CD14-positive monocyte (primary cell): ENCODE measurements around the gene ACY1. TPM values are rescaled to one million over a fixed set of nuclear protein-coding genes. Genes with fewer than 3 reads are reported as not detected.

ENCODE experiments used
- DNase-seq, 3 donors: peaks; one replicate each; pipeline ENCODE4 v3.0.0-alpha.2; 2011 to 2022
- H2AFZ ChIP-seq: 2 replicates; pipeline ENCODE4 v1.6.0; 2012; ENCODE audit warnings: mild to moderate bottlenecking, low read depth, low read length, inconsistent platforms; ENCODE audit not compliant: insufficient read depth, poor library complexity, severe bottlenecking
- H3K27ac ChIP-seq, 2 donors: 1 replicate in 1 of 2; 2 replicates in 1 of 2; pipeline ENCODE4 v1.5.1; 2012 to 2013; ENCODE audit warnings: low read length in 2 of 2, control low read depth in 1 of 2, inconsistent platforms in 1 of 2, low read depth in 1 of 2, mild to moderate bottlenecking in 1 of 2
- H3K27me3 ChIP-seq, 2 donors: one replicate each; pipeline versions ENCODE4 v1.6.0 to v1.6.1; 2011 to 2013; ENCODE audit warnings: low read length in 2 of 2; ENCODE audit not compliant: control insufficient read depth in 2 of 2, insufficient read depth in 2 of 2
- H3K36me3 ChIP-seq, 2 donors: replicated peaks in 1 of 2; 1 replicate in 1 of 2; 2 replicates in 1 of 2; pipeline versions ENCODE4 v1.5.1 to v1.6.1; 2012 to 2013; ENCODE audit warnings: low read length in 2 of 2, control low read depth in 1 of 2, inconsistent platforms in 1 of 2, mild to moderate bottlenecking in 1 of 2; ENCODE audit not compliant: insufficient read depth in 2 of 2, control insufficient read depth in 1 of 2
- H3K4me1 ChIP-seq, 2 donors: 1 replicate in 1 of 2; 2 replicates in 1 of 2; pipeline versions ENCODE4 v1.5.1 to v1.6.1; 2012 to 2013; ENCODE audit warnings: low read length in 2 of 2, control low read depth in 1 of 2, inconsistent platforms in 1 of 2, mild to moderate bottlenecking in 1 of 2, moderate library complexity in 1 of 2; ENCODE audit not compliant: insufficient read depth in 2 of 2, control insufficient read depth in 1 of 2
- H3K4me2 ChIP-seq: replicated peaks from 2 replicates; pipeline ENCODE3; 2012; ENCODE audit warnings: low read length, moderate library complexity, mild to moderate bottlenecking; ENCODE audit not compliant: poor library complexity, severe bottlenecking; ENCODE audit errors: extremely low read depth
- H3K4me3 ChIP-seq, 3 experiments: fragments of 200-600 bp in 1 of 3; sonication (generic) in 1 of 3; replicated peaks in 1 of 3; 1 replicate in 2 of 3; 2 replicates in 1 of 3; pipeline ENCODE4 v1.5.1; 2011 to 2013; ENCODE audit warnings: low read length in 3 of 3, mild to moderate bottlenecking in 3 of 3, control low read depth in 2 of 3, low read depth in 2 of 3, inconsistent platforms in 1 of 3, moderate library complexity in 1 of 3
- H3K79me2 ChIP-seq: 2 replicates; pipeline ENCODE4 v1.6.0; 2012; ENCODE audit warnings: mild to moderate bottlenecking, control low read depth, inconsistent platforms, low read length, moderate library complexity; ENCODE audit not compliant: insufficient read depth
- H3K9ac ChIP-seq: 2 replicates; pipeline ENCODE4 v1.6.0; 2017; ENCODE audit warnings: low read length, mild to moderate bottlenecking; ENCODE audit not compliant: insufficient read depth, poor library complexity, severe bottlenecking
- H3K9me3 ChIP-seq, 2 donors: replicated peaks in 1 of 2; 1 replicate in 1 of 2; 2 replicates in 1 of 2; pipeline versions ENCODE4 v1.5.1 to v1.6.1; 2012 to 2013; ENCODE audit warnings: low read length in 2 of 2, control low read depth in 1 of 2; ENCODE audit not compliant: control insufficient read depth in 1 of 2, insufficient read depth in 1 of 2
- H4K20me1 ChIP-seq: 2 replicates; pipeline ENCODE4 v1.6.0; 2012; ENCODE audit warnings: mild to moderate bottlenecking, low read length, control low read depth, moderate library complexity; ENCODE audit not compliant: insufficient read depth
- H3K27ac Mint-ChIP-seq, 7 donors: one replicate each; pipeline ENCODE4 v1.8.0; 2020; ENCODE audit warnings: mild to moderate bottlenecking in 7 of 7, mixed read lengths in 7 of 7, moderate library complexity in 6 of 7, inconsistent platforms in 2 of 7
- H3K27me3 Mint-ChIP-seq, 3 donors: one replicate each; pipeline ENCODE4 v1.8.0; 2021 to 2022; ENCODE audit warnings: low read depth in 3 of 3, mild to moderate bottlenecking in 3 of 3, mixed read lengths in 3 of 3, moderate library complexity in 3 of 3, inconsistent platforms in 1 of 3
- H3K36me3 Mint-ChIP-seq, 2 donors: one replicate each; pipeline ENCODE4 v1.8.0; 2020; ENCODE audit warnings: mixed read lengths in 2 of 2, inconsistent platforms in 1 of 2, mild to moderate bottlenecking in 1 of 2
- H3K4me1 Mint-ChIP-seq: one replicate; pipeline ENCODE4 v1.8.0; 2020; ENCODE audit warnings: mild to moderate bottlenecking, mixed read lengths
- H3K4me3 Mint-ChIP-seq, 2 donors: one replicate each; pipeline ENCODE4 v1.8.0; 2020; ENCODE audit warnings: mild to moderate bottlenecking in 2 of 2, mixed read lengths in 2 of 2, moderate library complexity in 1 of 2
- H3K9me3 Mint-ChIP-seq, 7 donors: one replicate each; pipeline ENCODE4 v1.8.0; 2020 to 2022; ENCODE audit warnings: mixed read lengths in 7 of 7, mild to moderate bottlenecking in 6 of 7, moderate library complexity in 6 of 7, inconsistent platforms in 2 of 7
- CTCF ChIP-seq: fragments of 200-600 bp; IDR thresholded peaks from one replicate; pipeline ENCODE4 v1.8.0; 2022; ENCODE audit warnings: antibody characterized with exemption, mild to moderate bottlenecking
- WGBS: methylation state at CpG from one replicate; pipeline ENCODE4 v1.1.5; 2013; ENCODE audit warnings: missing lambda C conversion rate; ENCODE audit not compliant: insufficient coverage; 5-methylcytosine and 5-hydroxymethylcytosine counted together
- intact Hi-C, 2 donors: fragments of 100-400 bp; cut with micrococcal nuclease; formaldehyde crosslinking; loops; one replicate each; pipeline versions ENCODE4 v1.15.0 to v1.15.1; 2023
- polyA plus RNA-seq, 3 donors: library from polyadenylated mRNA; depleted of rRNA in 1 of 3; unstranded in 2 of 3; stranded (reverse) in 1 of 3; fragments of 300-500 nt in 2 of 3; fragments of >200 nt in 1 of 3; fragmentation: Illumina TruSeq in 2 of 3; gene quantifications; 1 replicate in 2 of 3; 2 replicates in 1 of 3; pipeline ENCODE4 v1.2.3, GENCODE V29; 2012 to 2021

The ACY1 gene
- polyA plus RNA-seq, 3 donors = 13.3 to 18.0 (median 14.5) TPM

- no peak for TF ChIP-seq CTCF
- no peak overlapping the region for H3K27ac ChIP-seq
- no peak overlapping the region for H2AFZ ChIP-seq
- H3K9me3 Mint-ChIP-seq = peaks cover 0 to 4% (median 0%) of the 10 kb centered on the region in 7 donors
- H3K9ac ChIP-seq = no peak overlapping the region
- H3K79me2 ChIP-seq = no peaks in the 10 kb centered on the region
- no peaks in the 10 kb centered on the region for H4K20me1 ChIP-seq
- no peaks in the 10 kb centered on the region for H3K9me3 ChIP-seq
- H3K27me3 ChIP-seq = peaks cover 2 to 40% of the 10 kb centered on the region in 2 donors
- H3K27ac Mint-ChIP-seq = no peak overlapping the region
- peaks cover 0 to under 1% of the 10 kb centered on the region in 2 donors for H3K36me3 Mint-ChIP-seq
- intact Hi-C loops = no loop called here
- H3K4me1 Mint-ChIP-seq = peaks cover 22% of the 10 kb centered on the region
- no peak overlapping the region for H3K4me3 Mint-ChIP-seq
- peaks cover 22 to 55% (median 22%) of the 10 kb centered on the region in 3 donors for H3K27me3 Mint-ChIP-seq
- no peak for DNase-seq
- H3K36me3 ChIP-seq = no peaks in the 10 kb centered on the region
- 100% methylated on average over 7 of the region's 7 CpGs for WGBS
- no peak overlapping the region for H3K4me3 ChIP-seq
- peaks cover 26 to 33% of the 10 kb centered on the region in 2 donors for H3K4me1 ChIP-seq
- H3K4me2 ChIP-seq = no peak overlapping the region
Observed at GRCh38 chr3:51959651-51960050, 23.7 kb upstream of the ACY1 start.

GRCh38 chr3:51960386-51960785 lies 22.9 kb upstream of the ACY1 start:
- intact Hi-C loops = no loop called here
- H3K9me3 Mint-ChIP-seq = peaks cover 0 to 2% (median 0%) of the 10 kb centered on the region in 7 donors
- Histone ChIP-seq H3K27me3 (peaks cover 2 to 37% of the 10 kb centered on the region in 2 donors), H3K4me2 (no peak overlapping the region), H3K9me3 (no peaks in the 10 kb centered on the region), H3K4me1 (peaks cover 19 to 25% of the 10 kb centered on the region in 2 donors), H3K36me3 (no peaks in the 10 kb centered on the region), H3K79me2 (no peaks in the 10 kb centered on the region), H2AFZ (no peak overlapping the region), H3K4me3 (no peak overlapping the region), H3K9ac (no peak overlapping the region), H3K27ac (no peak overlapping the region), H4K20me1 (no peaks in the 10 kb centered on the region)
- H3K27me3 Mint-ChIP-seq = peaks cover 23 to 59% (median 25%) of the 10 kb centered on the region in 3 donors
- no peak overlapping the region for H3K27ac Mint-ChIP-seq
- 65% methylated on average over 4 of the region's 10 CpGs for WGBS
- peaks cover 15% of the 10 kb centered on the region for H3K4me1 Mint-ChIP-seq
- DNase-seq = no peak
- H3K4me3 Mint-ChIP-seq = peak overlapping the region in 1 of 2 donors; percentile 21
- peaks cover 0 to 5% of the 10 kb centered on the region in 2 donors for H3K36me3 Mint-ChIP-seq
- no peak for TF ChIP-seq CTCF
